Left ventricle myocardium inferior (tissue), 1 donor: Measurements from ENCODE around the gene OR14I1. TPM values are rescaled to one million over a fixed set of nuclear protein-coding genes. Genes with fewer than 3 reads are reported as not detected.

Experiments used
- DNase-seq: peaks from one replicate; pipeline ENCODE4 v3.0.0-alpha.2; 2020
- H3K27ac ChIP-seq: fragments of 200-600 bp; replicated peaks from 2 replicates; pipeline ENCODE4 v1.8.0; 2021
- H3K27me3 ChIP-seq: fragments of 200-600 bp; 2 replicates; pipeline ENCODE4 v1.8.0; 2021; ENCODE audit warnings: low read depth
- H3K36me3 ChIP-seq: fragments of 200-600 bp; 2 replicates; pipeline ENCODE4 v1.8.0; 2021
- H3K4me1 ChIP-seq: fragments of 200-600 bp; 2 replicates; pipeline ENCODE4 v1.8.0; 2021
- H3K4me3 ChIP-seq: fragments of 200-600 bp; 2 replicates; pipeline ENCODE4 v1.8.0; 2021; ENCODE audit warnings: mild to moderate bottlenecking, moderate library complexity
- H3K9me3 ChIP-seq: fragments of 200-600 bp; replicated peaks from 2 replicates; pipeline ENCODE4 v1.8.0; 2021
- CTCF ChIP-seq: fragments of 200-600 bp; IDR thresholded peaks from 2 replicates; pipeline ENCODE4 v1.8.0; 2021; ENCODE audit warnings: antibody characterized with exemption, mild to moderate bottlenecking, borderline replicate concordance
- intact Hi-C: fragments of 100-400 bp; cut with micrococcal nuclease; formaldehyde crosslinking; loops from one replicate; pipeline ENCODE4 v1.11.0; 2022
- total RNA-seq: library from RNA; stranded (reverse); fragmentation: NEBNext Ultra II Directional; extraction: Animal tissue kit (Norgen Biotek cat#: 25700); gene quantifications from one replicate; pipeline ENCODE4 v1.2.1, GENCODE V29; 2021
- donor health status: DM: no; HTN: yes; CAD: no; lungs with severe emphysema.

The OR14I1 gene
- total RNA-seq, 1 donor from 2014 or later, result not detected

DNA sequence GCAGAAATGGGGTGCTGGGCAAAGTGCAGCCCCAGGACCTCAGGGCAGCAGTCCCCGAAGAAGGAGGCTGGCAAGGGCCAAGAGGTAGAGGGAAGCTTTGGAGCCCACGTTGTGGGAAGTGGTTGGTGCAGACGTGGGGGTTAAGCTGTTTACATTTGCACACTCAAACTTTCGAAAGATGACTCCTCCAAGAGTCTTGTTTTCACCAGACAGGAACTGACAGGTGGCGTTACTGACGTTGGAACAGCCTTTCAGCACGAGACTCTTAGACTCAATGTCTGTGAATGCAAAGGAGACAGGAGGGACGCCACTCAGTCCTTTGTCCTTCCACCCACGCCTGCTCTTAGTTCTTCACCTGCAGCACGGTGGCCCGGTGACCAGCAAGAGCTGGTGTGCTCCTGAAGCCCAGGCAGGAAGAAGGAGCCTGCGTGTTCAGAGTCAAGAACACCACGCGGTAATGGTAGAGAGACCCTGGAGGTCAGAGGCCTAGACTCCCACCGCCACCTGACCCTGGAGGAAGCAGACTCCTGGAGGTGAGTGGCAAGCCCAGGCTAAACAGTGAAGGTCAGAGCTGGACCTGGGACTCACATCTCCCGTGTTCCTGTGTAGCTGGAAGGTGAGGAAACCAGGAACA lies 37.1 kb upstream of the OR14I1 start:
- Histone ChIP-seq H3K27me3 (peaks cover 14% of the 10 kb centered on the region), H3K4me3 (no peak overlapping the region), H3K9me3 (peaks cover 10% of the 10 kb centered on the region), H3K4me1 (no peaks in the 10 kb centered on the region), H3K36me3 (no peaks in the 10 kb centered on the region), H3K27ac (no peak overlapping the region)
- intact Hi-C loops, result no loop called here
- no peak for DNase-seq
- no peak for TF ChIP-seq CTCF

DNA sequence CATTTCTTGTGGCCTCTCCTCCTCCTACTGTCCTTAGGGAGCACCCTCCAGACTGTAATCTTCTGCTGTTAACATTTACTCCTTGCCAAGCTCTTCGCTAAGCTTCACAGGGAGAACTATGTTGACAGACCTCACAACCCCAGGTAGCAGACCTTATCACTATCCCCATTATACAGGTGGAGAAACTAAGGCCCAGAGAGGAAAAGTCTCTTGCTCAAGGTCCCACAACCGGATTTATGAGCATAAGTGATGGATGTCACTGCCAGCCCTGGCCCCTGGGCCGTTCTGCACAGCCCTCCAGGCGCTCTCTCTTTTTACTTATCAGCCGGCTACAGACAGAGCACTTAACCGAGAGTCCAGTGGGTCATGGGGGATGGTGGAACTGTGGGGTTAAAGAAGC lies 34.9 kb upstream of the OR14I1 start:
- Histone ChIP-seq H3K4me3 (no peak overlapping the region), H3K27ac (no peak overlapping the region), H3K9me3 (peaks cover 10% of the 10 kb centered on the region), H3K4me1 (no peaks in the 10 kb centered on the region), H3K36me3 (no peaks in the 10 kb centered on the region), H3K27me3 (peaks cover 14% of the 10 kb centered on the region)
- DNase-seq, result no peak
- intact Hi-C loops, result no loop called here
- no peak for TF ChIP-seq CTCF

DNA sequence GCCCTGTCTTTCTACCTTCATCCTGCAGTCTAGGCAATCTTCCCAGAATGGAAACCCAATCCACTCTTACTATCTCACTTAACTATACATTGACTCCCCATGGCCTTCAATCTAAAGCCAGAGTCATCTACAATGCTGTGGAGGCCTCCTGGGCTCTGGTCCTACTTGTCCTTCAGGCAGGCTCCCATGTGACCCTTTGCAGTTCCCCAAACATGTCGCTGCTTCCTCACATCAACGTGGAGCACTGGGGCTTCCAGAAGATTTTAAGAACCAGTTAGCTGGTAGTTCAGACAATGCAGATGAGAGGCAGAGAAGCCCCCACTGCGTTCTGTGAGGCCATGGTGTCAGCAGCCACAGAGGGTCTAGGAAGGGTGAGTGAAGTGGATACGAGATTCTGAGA lies 34.4 kb upstream of the OR14I1 start:
- no peak overlapping the region for H3K27ac ChIP-seq
- H3K4me3 ChIP-seq, result no peak overlapping the region
- no peak for TF ChIP-seq CTCF
- intact Hi-C loops, result no loop called here
- no peak for DNase-seq
- H3K9me3 ChIP-seq, result peaks cover 10% of the 10 kb centered on the region
- no peaks in the 10 kb centered on the region for H3K36me3 ChIP-seq
- H3K27me3 ChIP-seq, result peaks cover 14% of the 10 kb centered on the region
- no peaks in the 10 kb centered on the region for H3K4me1 ChIP-seq

GRCh38 chr1:248733566-248733965 lies 31.0 kb upstream of the OR14I1 start:
- no peak for DNase-seq
- Histone ChIP-seq H3K36me3 (no peaks in the 10 kb centered on the region), H3K27me3 (peaks cover 17% of the 10 kb centered on the region), H3K9me3 (peaks cover 10% of the 10 kb centered on the region), H3K27ac (no peak overlapping the region), H3K4me1 (no peaks in the 10 kb centered on the region), H3K4me3 (no peak overlapping the region)
- no peak for TF ChIP-seq CTCF
- intact Hi-C loops, result no loop called here

DNA sequence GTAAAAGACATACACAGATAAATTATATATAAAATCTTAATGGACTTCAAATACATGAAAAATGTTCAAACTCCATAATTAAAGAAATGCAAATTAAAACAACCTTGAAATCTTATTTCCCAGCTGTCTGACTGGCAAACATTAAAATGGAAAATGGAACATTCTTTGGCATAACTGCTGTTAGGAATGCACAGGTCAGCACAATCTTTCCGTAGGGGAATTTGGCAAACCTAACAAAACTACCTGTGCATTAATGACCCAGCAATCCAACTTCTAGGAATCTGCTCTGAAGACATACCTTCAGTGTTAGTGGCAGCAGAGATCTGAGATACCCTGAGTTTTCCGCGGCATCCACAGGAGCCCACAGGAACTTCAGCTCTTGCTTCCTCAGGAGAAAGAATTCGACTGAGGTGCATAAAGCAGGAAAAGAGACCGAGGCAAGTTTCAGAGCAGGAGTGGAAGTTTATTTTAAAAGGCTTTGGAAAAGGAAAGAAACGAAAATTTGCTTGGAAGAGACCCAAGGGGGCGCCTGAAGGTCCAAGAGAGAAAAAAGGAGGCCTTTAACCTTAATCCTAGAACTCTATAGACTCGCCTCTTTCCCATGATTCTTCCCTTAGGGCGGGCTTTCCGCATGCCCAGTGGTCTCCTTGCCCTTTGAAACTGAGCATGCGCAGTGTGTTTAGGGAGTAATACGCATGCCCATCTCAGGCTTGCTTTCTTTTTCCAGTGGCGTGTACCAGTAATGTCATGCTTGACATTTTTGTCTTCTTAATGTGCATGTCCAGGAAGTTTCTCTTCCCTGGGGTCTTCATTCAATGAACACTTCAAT lies 28.2 kb upstream of the OR14I1 start:
- no peak overlapping the region for H3K27ac ChIP-seq
- no peak overlapping the region for H3K4me3 ChIP-seq
- TF ChIP-seq CTCF, result no peak
- H3K27me3 ChIP-seq, result peaks cover 10% of the 10 kb centered on the region
- no peaks in the 10 kb centered on the region for H3K36me3 ChIP-seq
- no peak for DNase-seq
- intact Hi-C loops, result no loop called here
- no peaks in the 10 kb centered on the region for H3K4me1 ChIP-seq
- peaks cover 10% of the 10 kb centered on the region for H3K9me3 ChIP-seq
